ENCODE measurements around the gene LDLRAD4.

Gene LDLRAD4

GRCh38 chr18:13375302-13376255, 157.0 kb downstream of the LDLRAD4 start:
- TF ChIP-seq, protein P1, sequence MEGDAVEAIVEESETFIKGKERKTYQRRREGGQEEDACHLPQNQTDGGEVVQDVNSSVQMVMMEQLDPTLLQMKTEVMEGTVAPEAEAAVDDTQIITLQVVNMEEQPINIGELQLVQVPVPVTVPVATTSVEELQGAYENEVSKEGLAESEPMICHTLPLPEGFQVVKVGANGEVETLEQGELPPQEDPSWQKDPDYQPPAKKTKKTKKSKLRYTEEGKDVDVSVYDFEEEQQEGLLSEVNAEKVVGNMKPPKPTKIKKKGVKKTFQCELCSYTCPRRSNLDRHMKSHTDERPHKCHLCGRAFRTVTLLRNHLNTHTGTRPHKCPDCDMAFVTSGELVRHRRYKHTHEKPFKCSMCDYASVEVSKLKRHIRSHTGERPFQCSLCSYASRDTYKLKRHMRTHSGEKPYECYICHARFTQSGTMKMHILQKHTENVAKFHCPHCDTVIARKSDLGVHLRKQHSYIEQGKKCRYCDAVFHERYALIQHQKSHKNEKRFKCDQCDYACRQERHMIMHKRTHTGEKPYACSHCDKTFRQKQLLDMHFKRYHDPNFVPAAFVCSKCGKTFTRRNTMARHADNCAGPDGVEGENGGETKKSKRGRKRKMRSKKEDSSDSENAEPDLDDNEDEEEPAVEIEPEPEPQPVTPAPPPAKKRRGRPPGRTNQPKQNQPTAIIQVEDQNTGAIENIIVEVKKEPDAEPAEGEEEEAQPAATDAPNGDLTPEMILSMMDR (conservative IDR thresholded peaks at IDR 0.05), result no peak
- no peak for TF ChIP-seq ZFX (IDR thresholded peaks at IDR 0.05)
- no peak overlapping the region for H3K27ac ChIP-seq

DNA sequence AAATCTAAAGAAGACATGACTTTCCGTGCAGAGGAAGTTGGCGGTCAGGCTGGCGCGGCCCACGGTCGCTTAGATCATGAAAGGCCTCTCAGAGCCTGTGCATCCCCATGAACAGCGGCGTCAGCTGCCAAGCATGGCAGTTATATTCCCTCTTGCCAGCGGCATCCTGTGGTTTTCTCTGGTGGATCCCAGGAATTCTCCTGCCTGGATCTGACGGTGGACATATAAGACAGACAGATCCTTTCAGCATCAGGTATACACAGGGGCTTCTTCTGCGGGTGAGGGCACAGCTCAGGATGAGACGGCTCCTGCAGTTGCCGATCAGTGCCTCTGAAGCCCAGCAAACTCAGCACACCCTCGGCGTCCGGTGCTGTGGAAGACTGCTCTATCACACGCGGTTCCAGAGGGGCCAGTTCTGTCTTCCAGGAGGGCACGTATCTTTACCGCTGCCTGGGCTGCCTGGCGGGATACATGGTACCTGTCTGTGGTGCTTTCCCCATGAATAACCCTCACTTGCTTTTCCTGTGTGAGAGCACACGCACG, 157.8 kb downstream of the LDLRAD4 start:
- TF ChIP-seq, protein P1 (conservative IDR thresholded peaks at IDR 0.05), result no peak
- no peak for TF ChIP-seq ZFX (IDR thresholded peaks at IDR 0.05)
- H3K27ac ChIP-seq, result no peak overlapping the region

GRCh38 chr18:13376841-13377351, 158.3 kb downstream of the LDLRAD4 start:
- H3K27ac ChIP-seq, result no peak overlapping the region

GRCh38 chr18:13377496-13377895, 158.9 kb downstream of the LDLRAD4 start:
- no peak for TF ChIP-seq ZFX (IDR thresholded peaks at IDR 0.05)
- TF ChIP-seq, protein P1 (conservative IDR thresholded peaks at IDR 0.05), result no peak
- H3K27ac ChIP-seq, result no peak overlapping the region

More at GRCh38 chr18:13376841-13377351, 158.3 kb downstream of the LDLRAD4 start:
- no peak for TF ChIP-seq ZFX (IDR thresholded peaks at IDR 0.05)
- TF ChIP-seq, protein P1 (conservative IDR thresholded peaks at IDR 0.05), result no peak

DNA sequence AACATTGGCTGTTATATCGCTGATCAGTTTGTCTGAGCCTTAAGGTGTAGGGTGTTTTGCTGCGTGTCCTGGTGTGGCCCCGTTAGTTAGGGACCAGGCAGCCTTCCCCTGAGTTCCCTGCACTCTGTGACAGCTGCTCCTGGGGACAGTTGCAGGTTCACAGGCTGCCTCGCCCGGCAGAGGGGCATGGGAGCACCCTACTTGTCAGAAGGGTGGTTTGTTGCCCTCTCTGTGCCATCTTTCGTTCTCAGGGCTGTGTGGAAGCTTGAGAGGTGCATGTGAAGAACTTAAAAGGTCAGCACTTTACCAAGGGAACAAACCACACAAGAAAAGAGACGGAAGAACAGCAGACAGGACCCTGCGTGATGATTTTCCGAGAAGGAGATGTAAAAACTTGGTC, 159.6 kb downstream of the LDLRAD4 start:
- TF ChIP-seq, protein P1 (conservative IDR thresholded peaks at IDR 0.05), result no peak
- no peak for TF ChIP-seq ZFX (IDR thresholded peaks at IDR 0.05)
- H3K27ac ChIP-seq, result no peak overlapping the region

DNA sequence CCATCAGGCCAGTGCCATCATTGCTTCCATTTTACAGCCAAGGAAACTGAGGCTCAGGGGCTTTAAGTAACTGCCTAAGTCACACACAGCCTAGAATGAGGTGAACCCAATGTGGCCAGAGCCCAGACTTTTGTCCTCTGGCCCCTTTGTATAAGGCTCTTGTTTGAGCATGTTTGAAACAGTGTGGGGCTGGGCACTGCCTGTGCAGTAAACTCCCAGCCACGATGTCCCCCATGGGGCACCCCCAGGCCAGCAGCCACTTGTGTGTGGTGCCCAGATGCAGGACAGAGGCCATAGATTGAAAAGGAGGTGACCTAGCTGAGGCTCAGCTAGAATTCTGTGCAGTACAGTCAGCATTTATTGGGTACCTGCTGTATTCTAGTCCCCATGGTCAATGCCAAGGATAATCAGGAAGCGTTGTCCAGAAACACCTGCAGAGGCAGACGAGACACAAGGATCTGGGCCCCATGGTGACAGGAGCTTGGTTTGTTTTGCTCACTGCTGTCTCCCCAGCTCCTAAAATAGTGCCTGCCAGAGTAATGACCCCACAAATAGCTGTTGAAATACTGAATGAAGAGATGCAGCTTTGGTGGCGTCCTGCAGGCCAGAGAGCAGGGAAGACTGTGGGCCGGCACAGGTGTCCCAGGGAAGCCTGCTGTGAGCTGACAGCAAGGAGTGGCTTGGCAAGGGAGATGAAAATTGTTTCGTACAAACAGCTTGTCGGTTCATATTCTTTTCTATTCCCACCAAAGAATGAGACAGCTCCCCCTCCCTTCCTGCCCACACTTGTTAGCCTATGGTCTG, 160.7 kb downstream of the LDLRAD4 start:
- H3K27ac ChIP-seq, result no peak overlapping the region
- no peak for TF ChIP-seq ZFX (IDR thresholded peaks at IDR 0.05)
- TF ChIP-seq, protein P1 (conservative IDR thresholded peaks at IDR 0.05), result no peak
